NCI-H446 treated with DMSO at 0.1 percent for 48 hours (cell line): ENCODE results near the gene CLSTN2.

ENCODE experiments used
- DNase-seq: peaks from one replicate; lab custom pipeline; 2025; lab: John Stamatoyannopoulos, UW

Gene CLSTN2

GRCh38 chr3:140236836-140237501 is 302.0 kb downstream of the CLSTN2 start:
- no peak for DNase-seq

GRCh38 chr3:140238646-140239314 is 303.8 kb downstream of the CLSTN2 start:
- DNase-seq, result no peak

GRCh38 chr3:140242818-140243276 is 307.9 kb downstream of the CLSTN2 start:
- peak; percentile 62 for DNase-seq

GRCh38 chr3:140243575-140243974 is 308.6 kb downstream of the CLSTN2 start:
- DNase-seq, result no peak

GRCh38 chr3:140244893-140245292 is 309.9 kb downstream of the CLSTN2 start:
- no peak for DNase-seq

GRCh38 chr3:140246578-140246977 is 311.6 kb downstream of the CLSTN2 start:
- DNase-seq, result no peak

GRCh38 chr3:140247775-140248174 is 312.8 kb downstream of the CLSTN2 start:
- DNase-seq, result no peak

GRCh38 chr3:140249188-140249587 is 314.2 kb downstream of the CLSTN2 start:
- no peak for DNase-seq

GRCh38 chr3:140250010-140250855 is 315.2 kb downstream of the CLSTN2 start:
- no peak for DNase-seq

- no peak for DNase-seq
These were observed 316.0 kb downstream of the CLSTN2 start for GRCh38 chr3:140250945-140251344.

GRCh38 chr3:140251678-140252077 is 316.7 kb downstream of the CLSTN2 start:
- no peak for DNase-seq

GRCh38 chr3:140252812-140253656 is 318.0 kb downstream of the CLSTN2 start:
- no peak for DNase-seq

- DNase-seq, result no peak
These were observed 323.3 kb downstream of the CLSTN2 start for GRCh38 chr3:140258222-140258724.

GRCh38 chr3:140265302-140265701 is 330.3 kb downstream of the CLSTN2 start:
- no peak for DNase-seq

- no peak for DNase-seq
These were observed 333.1 kb downstream of the CLSTN2 start for GRCh38 chr3:140268103-140268502.

GRCh38 chr3:140268610-140269009 is 333.6 kb downstream of the CLSTN2 start:
- no peak for DNase-seq

- DNase-seq, result no peak
These were observed 335.3 kb downstream of the CLSTN2 start for GRCh38 chr3:140270329-140270728.

GRCh38 chr3:140273542-140274195 is 338.7 kb downstream of the CLSTN2 start:
- no peak for DNase-seq

GRCh38 chr3:140274429-140274828 is 339.4 kb downstream of the CLSTN2 start:
- DNase-seq, result no peak

- no peak for DNase-seq
These were observed 341.7 kb downstream of the CLSTN2 start for GRCh38 chr3:140276703-140277102.

- DNase-seq, result no peak
These were observed 342.9 kb downstream of the CLSTN2 start for GRCh38 chr3:140277886-140278285.
